ENCODE data around the gene PHF5A. TPM values are rescaled to one million over a fixed set of nuclear protein-coding genes. Genes with fewer than 3 reads are reported as not detected.

PHF5A gene
- total and polyA plus RNA-seq, 4 donors: 15.8 to 31.7 (median 23.2) TPM

DNA sequence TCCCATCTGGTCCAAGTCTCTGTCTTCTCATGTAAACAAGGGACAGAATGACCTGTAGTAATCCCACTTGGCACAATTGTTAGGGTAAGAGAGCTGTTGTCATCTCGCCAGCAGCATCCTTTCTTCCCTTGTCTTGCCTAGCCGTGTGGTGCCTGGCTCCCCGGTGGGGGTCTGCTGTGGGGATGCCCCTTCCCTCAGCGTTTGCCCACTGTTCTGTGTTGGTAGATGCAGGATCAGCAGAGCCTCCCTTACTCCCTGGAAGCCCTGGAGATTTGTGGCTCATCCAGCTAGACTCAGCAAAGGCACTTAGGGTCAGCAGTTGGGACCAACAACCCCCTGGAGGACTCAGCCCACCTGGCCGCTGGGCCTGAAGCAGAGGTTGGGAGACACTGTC, 13.4 kb upstream of the PHF5A start (continued):
- TF ChIP-seq CTCF (IDR thresholded peaks at IDR 0.05; ENCODE audit: low read depth, low read length, missing input control): no peak
- no peak for TF ChIP-seq SP1 (IDR thresholded peaks at IDR 0.05)
- no peak for TF ChIP-seq HNF4G (IDR thresholded peaks at IDR 0.05)
- no peak for TF ChIP-seq RXRA (IDR thresholded peaks at IDR 0.05)
- no peak for TF ChIP-seq TAF1 (conservative IDR thresholded peaks at IDR 0.05)

- Histone ChIP-seq H3K9ac (ENCODE audit: low read depth in 1 of 2, low read length in 2 of 2) (no peak overlapping the region), H3K27me3 (ENCODE audit: control insufficient read depth in 4 of 4, insufficient read depth in 4 of 4, low read length in 3 of 4) (no peaks in the 10 kb centered on the region), H3K4me3 (ENCODE audit: low read depth in 1 of 3, low read length in 3 of 3) (no peak overlapping the region), H3K36me3 (ENCODE audit: control insufficient read depth in 4 of 4, insufficient read depth in 3 of 4, low read depth in 1 of 4, low read length in 3 of 4) (peaks cover 0 to 2% (median 0%) of the 10 kb centered on the region in 4 donors), H3K27ac (ENCODE audit: low read depth in 1 of 2, low read length in 2 of 2) (no peak overlapping the region), H3K9me3 (ENCODE audit: control insufficient read depth in 4 of 4, low read length in 3 of 4) (no peaks in the 10 kb centered on the region), H3K4me1 (ENCODE audit: control insufficient read depth in 4 of 4, insufficient read depth in 4 of 4, low read length in 3 of 4) (peaks cover 5 to 34% (median 30%) of the 10 kb centered on the region in 4 donors)
- no peak for DNase-seq (ENCODE audit: low spot score)
- TF ChIP-seq EGR1 (IDR thresholded peaks at IDR 0.05; ENCODE audit: low read depth in 2 of 2) (no peak), NR2F2 (IDR thresholded peaks at IDR 0.05) (no peak), RAD21 (IDR thresholded peaks at IDR 0.05) (no peak)
- 86% methylated on average over 15 of the region's 15 CpGs for WGBS
Observed at GRCh38 chr22:41481131-41481830, 12.8 kb upstream of the PHF5A start.

DNA sequence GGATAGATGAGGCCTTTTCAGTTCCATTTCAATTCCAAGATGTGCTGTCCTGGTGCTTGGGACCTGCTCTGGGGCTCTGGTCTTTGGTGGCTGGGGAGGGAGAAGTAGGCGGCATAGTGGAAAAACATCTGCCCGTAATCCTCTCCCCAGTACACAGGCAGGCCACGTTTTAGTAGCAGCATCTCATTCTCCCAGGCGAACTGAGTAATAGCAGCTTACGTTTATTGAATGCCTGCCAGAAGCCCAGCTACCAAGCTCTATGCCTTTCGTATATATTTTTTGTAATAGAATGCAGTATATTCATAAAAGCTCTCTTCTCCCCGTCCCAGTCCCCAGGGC, 11.9 kb upstream of the PHF5A start:
- whole genome bisulfite sequencing: 92% methylated on average over 7 of the region's 7 CpGs
- H3K9ac ChIP-seq (ENCODE audit: low read depth in 1 of 2, low read length in 2 of 2): no peak overlapping the region
- no peak for DNase-seq (ENCODE audit: low spot score)

More for the DNA sequence above, 11.9 kb upstream of the PHF5A start:
- TF ChIP-seq CTCF (IDR thresholded peaks at IDR 0.05; ENCODE audit: low read depth, low read length, missing input control) (no peak), FOXA1 (IDR thresholded peaks at IDR 0.05) (no peak), EGR1 (IDR thresholded peaks at IDR 0.05; ENCODE audit: low read depth in 2 of 2) (no peak), JUND (IDR thresholded peaks at IDR 0.05) (no peak), GABPA (IDR thresholded peaks at IDR 0.05 in 1 of 2, conservative IDR thresholded peaks at IDR 0.05 in 1 of 2) (no peak), ATF3 (IDR thresholded peaks at IDR 0.05) (no peak), NR2F2 (IDR thresholded peaks at IDR 0.05) (no peak), HNF4G (IDR thresholded peaks at IDR 0.05) (no peak), SP1 (IDR thresholded peaks at IDR 0.05) (no peak), RXRA (IDR thresholded peaks at IDR 0.05) (no peak), FOXA2 (IDR thresholded peaks at IDR 0.05) (no peak), TAF1 (conservative IDR thresholded peaks at IDR 0.05) (no peak), RAD21 (IDR thresholded peaks at IDR 0.05) (no peak), REST (IDR thresholded peaks at IDR 0.05) (no peak), YY1 (IDR thresholded peaks at IDR 0.05) (no peak), HNF4A (conservative IDR thresholded peaks at IDR 0.05) (no peak)
- TF ChIP-seq, protein P1, sequence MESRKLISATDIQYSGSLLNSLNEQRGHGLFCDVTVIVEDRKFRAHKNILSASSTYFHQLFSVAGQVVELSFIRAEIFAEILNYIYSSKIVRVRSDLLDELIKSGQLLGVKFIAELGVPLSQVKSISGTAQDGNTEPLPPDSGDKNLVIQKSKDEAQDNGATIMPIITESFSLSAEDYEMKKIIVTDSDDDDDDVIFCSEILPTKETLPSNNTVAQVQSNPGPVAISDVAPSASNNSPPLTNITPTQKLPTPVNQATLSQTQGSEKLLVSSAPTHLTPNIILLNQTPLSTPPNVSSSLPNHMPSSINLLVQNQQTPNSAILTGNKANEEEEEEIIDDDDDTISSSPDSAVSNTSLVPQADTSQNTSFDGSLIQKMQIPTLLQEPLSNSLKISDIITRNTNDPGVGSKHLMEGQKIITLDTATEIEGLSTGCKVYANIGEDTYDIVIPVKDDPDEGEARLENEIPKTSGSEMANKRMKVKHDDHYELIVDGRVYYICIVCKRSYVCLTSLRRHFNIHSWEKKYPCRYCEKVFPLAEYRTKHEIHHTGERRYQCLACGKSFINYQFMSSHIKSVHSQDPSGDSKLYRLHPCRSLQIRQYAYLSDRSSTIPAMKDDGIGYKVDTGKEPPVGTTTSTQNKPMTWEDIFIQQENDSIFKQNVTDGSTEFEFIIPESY (IDR thresholded peaks at IDR 0.05): no peak
- TF ChIP-seq, protein P2, sequence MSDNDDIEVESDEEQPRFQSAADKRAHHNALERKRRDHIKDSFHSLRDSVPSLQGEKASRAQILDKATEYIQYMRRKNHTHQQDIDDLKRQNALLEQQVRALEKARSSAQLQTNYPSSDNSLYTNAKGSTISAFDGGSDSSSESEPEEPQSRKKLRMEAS (IDR thresholded peaks at IDR 0.05): no peak
- Histone ChIP-seq H3K4me1 (ENCODE audit: control insufficient read depth in 4 of 4, insufficient read depth in 4 of 4, low read length in 3 of 4) (peaks cover 5 to 42% (median 35%) of the 10 kb centered on the region in 4 donors), H3K4me3 (ENCODE audit: low read depth in 1 of 3, low read length in 3 of 3) (no peak overlapping the region), H3K36me3 (ENCODE audit: control insufficient read depth in 4 of 4, insufficient read depth in 3 of 4, low read depth in 1 of 4, low read length in 3 of 4) (peaks cover 0 to 2% (median 0%) of the 10 kb centered on the region in 4 donors), H3K27ac (ENCODE audit: low read depth in 1 of 2, low read length in 2 of 2) (no peak overlapping the region), H3K9me3 (ENCODE audit: control insufficient read depth in 4 of 4, low read length in 3 of 4) (no peaks in the 10 kb centered on the region), H3K27me3 (ENCODE audit: control insufficient read depth in 4 of 4, insufficient read depth in 4 of 4, low read length in 3 of 4) (no peaks in the 10 kb centered on the region)

All from liver (tissue), 9 donors.